ENCODE measurements around the gene DLG3.

GRCh38 chrX:70433848-70434351 lies 10.7 kb upstream of the DLG3 start:
- TF ChIP-seq, protein P1, sequence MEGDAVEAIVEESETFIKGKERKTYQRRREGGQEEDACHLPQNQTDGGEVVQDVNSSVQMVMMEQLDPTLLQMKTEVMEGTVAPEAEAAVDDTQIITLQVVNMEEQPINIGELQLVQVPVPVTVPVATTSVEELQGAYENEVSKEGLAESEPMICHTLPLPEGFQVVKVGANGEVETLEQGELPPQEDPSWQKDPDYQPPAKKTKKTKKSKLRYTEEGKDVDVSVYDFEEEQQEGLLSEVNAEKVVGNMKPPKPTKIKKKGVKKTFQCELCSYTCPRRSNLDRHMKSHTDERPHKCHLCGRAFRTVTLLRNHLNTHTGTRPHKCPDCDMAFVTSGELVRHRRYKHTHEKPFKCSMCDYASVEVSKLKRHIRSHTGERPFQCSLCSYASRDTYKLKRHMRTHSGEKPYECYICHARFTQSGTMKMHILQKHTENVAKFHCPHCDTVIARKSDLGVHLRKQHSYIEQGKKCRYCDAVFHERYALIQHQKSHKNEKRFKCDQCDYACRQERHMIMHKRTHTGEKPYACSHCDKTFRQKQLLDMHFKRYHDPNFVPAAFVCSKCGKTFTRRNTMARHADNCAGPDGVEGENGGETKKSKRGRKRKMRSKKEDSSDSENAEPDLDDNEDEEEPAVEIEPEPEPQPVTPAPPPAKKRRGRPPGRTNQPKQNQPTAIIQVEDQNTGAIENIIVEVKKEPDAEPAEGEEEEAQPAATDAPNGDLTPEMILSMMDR (IDR thresholded peaks at IDR 0.05), result peak; percentile 51 to 61 (median 55)
- TF ChIP-seq EP300 (IDR thresholded peaks at IDR 0.05), result no peak
- TF ChIP-seq POLR2A (IDR thresholded peaks at IDR 0.05), result no peak

All from ovary (tissue), 3 donors.